HG03378 (cell line): ENCODE measurements around the gene RASL11A.
A peak's percentile ranks its signal among the peaks of the same experiment; 100 is the strongest.

Experiments
- ATAC-seq: cut with Tn5 transposase; IDR thresholded peaks from one replicate; pipeline ENCODE4 v1.9.1; 2021; ENCODE audit warnings: mild to moderate bottlenecking, moderate library complexity; ENCODE audit not compliant: unreplicated experiment

RASL11A gene

GRCh38 chr13:27270594-27271520 is at the start of gene RASL11A:
RASL11A (plus strand) TSS chr13:27270830; CDS start chr13:27270945, 115 bp downstream.
- ATAC-seq: peak; percentile 57

- ATAC-seq: peak; percentile 72
These were observed 48.5 kb upstream of the RASL11A start for GRCh38 chr13:27222100-27222499.

- no peak for ATAC-seq
These were observed 43.6 kb upstream of the RASL11A start for GRCh38 chr13:27226991-27227390.

GRCh38 chr13:27228131-27228530 is 42.5 kb upstream of the RASL11A start:
- no peak for ATAC-seq

GRCh38 chr13:27229642-27230041 is 41.0 kb upstream of the RASL11A start:
- no peak for ATAC-seq

- no peak for ATAC-seq
These were observed 36.7 kb upstream of the RASL11A start for GRCh38 chr13:27233964-27234363.

- no peak for ATAC-seq
These were observed 34.2 kb upstream of the RASL11A start for GRCh38 chr13:27236478-27236877.

- no peak for ATAC-seq
These were observed 27.9 kb upstream of the RASL11A start for GRCh38 chr13:27242702-27243101.

- ATAC-seq: no peak
These were observed 25.0 kb upstream of the RASL11A start for GRCh38 chr13:27245610-27246009.

GRCh38 chr13:27250833-27251165 is 19.8 kb upstream of the RASL11A start:
- no peak for ATAC-seq

- peak; percentile 90 for ATAC-seq
These were observed 19.2 kb upstream of the RASL11A start, which contains the start of gene RPL21 for GRCh38 chr13:27251166-27252091. RPL21 (plus strand) TSS chr13:27251558; CDS start chr13:27253777, 2,219 bp downstream.

GRCh38 chr13:27252467-27252866 is 18.2 kb upstream of the RASL11A start:
- ATAC-seq: no peak

GRCh38 chr13:27257233-27257568 is 13.4 kb upstream of the RASL11A start:
- no peak for ATAC-seq

- ATAC-seq: no peak
These were observed 12.9 kb upstream of the RASL11A start for GRCh38 chr13:27257648-27258253.

- ATAC-seq: no peak
These were observed 11.8 kb upstream of the RASL11A start for GRCh38 chr13:27258637-27259386.

- no peak for ATAC-seq
These were observed 10.8 kb upstream of the RASL11A start for GRCh38 chr13:27259831-27260230.

- no peak for ATAC-seq
These were observed 9.2 kb upstream of the RASL11A start for GRCh38 chr13:27261396-27261795.

- no peak for ATAC-seq
These were observed 7.2 kb upstream of the RASL11A start for GRCh38 chr13:27263438-27263837.

- no peak for ATAC-seq
These were observed 6.4 kb upstream of the RASL11A start for GRCh38 chr13:27264181-27264580.

GRCh38 chr13:27264648-27265047 is 6.0 kb upstream of the RASL11A start:
- no peak for ATAC-seq

GRCh38 chr13:27266917-27267316 is 3.7 kb upstream of the RASL11A start:
- ATAC-seq: no peak
